Bronchial epithelial cell (primary cell): Measurements from ENCODE around the gene TSHZ3. TPM values are rescaled to one million over a fixed set of nuclear protein-coding genes. Genes with fewer than 3 reads are reported as not detected.

Source experiments
- DNase-seq: peaks from one replicate; pipeline ENCODE4 v3.0.0-alpha.2; 2010; ENCODE audit warnings: low read depth
- FAIRE-seq: peaks from 2 replicates; lab custom pipeline; 2011; peaks lifted over from hg19 to GRCh38; lab: Jason Lieb, UNC
- H3K27me3 ChIP-seq: 2 replicates; pipeline ENCODE4 v1.5.1; 2011; ENCODE audit warnings: low read length; ENCODE audit not compliant: control insufficient read depth, insufficient read depth
- H3K36me3 ChIP-seq: 2 replicates; pipeline ENCODE4 v1.5.1; 2011; ENCODE audit warnings: low read length; ENCODE audit not compliant: control insufficient read depth, insufficient read depth
- H3K4me3 ChIP-seq: 2 replicates; pipeline ENCODE4 v1.5.1; 2011; ENCODE audit warnings: mild to moderate bottlenecking, low read depth, low read length, control low read depth
- CTCF ChIP-seq: IDR thresholded peaks from 2 replicates; pipeline ENCODE4 v1.5.1; 2011; ENCODE audit warnings: mild to moderate bottlenecking, moderate library complexity, low read length, control low read depth, inconsistent platforms; ENCODE audit not compliant: insufficient read depth, severe bottlenecking
- total RNA-seq: library from RNA; depleted of rRNA; stranded (reverse); fragments of >200 nt; gene quantifications from 2 replicates; pipeline ENCODE4 v1.2.1, GENCODE V29; 2014

TSHZ3 gene
- total RNA-seq, 1 donor from 2014 or later: 1.6 TPM

GRCh38 chr19:31307071-31307669 is 42.1 kb downstream of the TSHZ3 start:
- no peak overlapping the region for H3K4me3 ChIP-seq
- DNase-seq (no peak), FAIRE-seq (no peak)
- H3K27me3 ChIP-seq: no peaks in the 10 kb centered on the region
- TF ChIP-seq CTCF: no peak
- no peaks in the 10 kb centered on the region for H3K36me3 ChIP-seq

GRCh38 chr19:31306006-31306753 is 43.1 kb downstream of the TSHZ3 start:
- FAIRE-seq: no peak
- TF ChIP-seq CTCF: no peak
- H3K4me3 ChIP-seq: no peak overlapping the region

GRCh38 chr19:31304831-31305312 is 44.4 kb downstream of the TSHZ3 start:
- Histone ChIP-seq H3K27me3 (no peaks in the 10 kb centered on the region), H3K4me3 (no peak overlapping the region), H3K36me3 (no peaks in the 10 kb centered on the region)
- FAIRE-seq (no peak), DNase-seq (no peak)
- no peak for TF ChIP-seq CTCF

More at GRCh38 chr19:31306006-31306753, 43.1 kb downstream of the TSHZ3 start:
- DNase-seq: no peak
- Histone ChIP-seq H3K36me3 (no peaks in the 10 kb centered on the region), H3K27me3 (no peaks in the 10 kb centered on the region)

GRCh38 chr19:31303262-31303815 is 45.9 kb downstream of the TSHZ3 start:
- peak; percentile 47 for FAIRE-seq
- no peaks in the 10 kb centered on the region for H3K27me3 ChIP-seq
- TF ChIP-seq CTCF: no peak
- DNase-seq: no peak
- H3K4me3 ChIP-seq: no peak overlapping the region
- no peaks in the 10 kb centered on the region for H3K36me3 ChIP-seq

- H3K36me3 ChIP-seq: no peaks in the 10 kb centered on the region
- no peak overlapping the region for H3K4me3 ChIP-seq
- DNase-seq (no peak), FAIRE-seq (no peak)
- H3K27me3 ChIP-seq: no peaks in the 10 kb centered on the region
- TF ChIP-seq CTCF: no peak
These were observed 47.8 kb downstream of the TSHZ3 start for GRCh38 chr19:31301306-31301980.
